Activated CD8-positive, alpha-beta memory T cell treated with anti-CD3 and anti-CD28 coated beads, Interleukin-2, amount 50 U/mL, for 1 hour (primary cell): ENCODE data around the gene SAMD10.
"Not testable (repeated sequence)": the region's sequence is repeated elsewhere in the genome, so short reads cannot be mapped to it uniquely, and the experiment has no call there.

Experiments used
- DNase-seq: peaks from one replicate; pipeline ENCODE4 v3.0.0-alpha.2; 2020; ENCODE audit errors: extremely low read depth

The SAMD10 gene

DNA sequence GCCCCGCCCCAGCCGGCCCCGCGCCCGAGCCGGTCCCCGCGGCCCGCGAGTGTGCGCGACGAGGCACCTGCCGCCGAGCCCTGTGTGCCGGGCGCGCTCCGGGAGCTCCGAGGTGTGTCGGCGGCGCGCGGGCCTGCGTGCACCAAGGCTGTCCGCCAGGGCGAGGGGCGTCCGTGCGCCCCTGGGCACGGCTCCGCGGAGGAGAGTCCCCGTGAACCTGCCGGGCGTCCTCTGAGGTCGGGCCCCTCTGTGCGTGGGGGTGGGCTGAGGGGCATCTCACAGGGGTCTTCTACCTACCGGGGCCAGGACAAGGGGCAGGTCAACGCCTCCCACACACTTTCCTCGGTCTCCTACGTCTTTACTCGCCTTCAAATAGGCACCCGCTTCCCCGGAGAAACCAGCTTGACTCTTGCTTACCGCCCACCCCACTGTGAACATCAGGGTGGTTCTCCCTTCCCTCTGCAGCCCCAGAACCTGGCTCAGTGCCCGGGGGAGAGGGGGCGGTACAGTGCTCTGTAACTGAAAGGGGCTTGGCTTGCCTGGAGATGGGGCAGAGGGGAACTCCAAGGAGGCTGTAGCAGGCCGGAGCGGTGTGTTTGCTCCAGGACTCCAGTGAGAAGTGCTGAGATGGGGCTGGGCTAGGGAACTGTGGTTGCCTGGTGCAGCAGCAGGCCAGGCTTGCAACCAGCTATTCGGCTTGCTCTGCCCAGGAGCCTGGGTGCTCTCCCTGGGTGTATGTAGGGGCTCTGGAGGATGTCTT, at the start of gene SAMD10:
TSS of gene SAMD10 (minus strand) at position 86 of the 760 bp plus-strand sequence. CDS start 175 bp downstream, outside the sequence.
- peak; percentile 36 for DNase-seq

- no peak for DNase-seq
Measured at GRCh38 chr20:64027981-64028685, 48.7 kb upstream of the SAMD10 start.

- DNase-seq: no peak
Measured at GRCh38 chr20:64025826-64026412, 46.5 kb upstream of the SAMD10 start.

DNA sequence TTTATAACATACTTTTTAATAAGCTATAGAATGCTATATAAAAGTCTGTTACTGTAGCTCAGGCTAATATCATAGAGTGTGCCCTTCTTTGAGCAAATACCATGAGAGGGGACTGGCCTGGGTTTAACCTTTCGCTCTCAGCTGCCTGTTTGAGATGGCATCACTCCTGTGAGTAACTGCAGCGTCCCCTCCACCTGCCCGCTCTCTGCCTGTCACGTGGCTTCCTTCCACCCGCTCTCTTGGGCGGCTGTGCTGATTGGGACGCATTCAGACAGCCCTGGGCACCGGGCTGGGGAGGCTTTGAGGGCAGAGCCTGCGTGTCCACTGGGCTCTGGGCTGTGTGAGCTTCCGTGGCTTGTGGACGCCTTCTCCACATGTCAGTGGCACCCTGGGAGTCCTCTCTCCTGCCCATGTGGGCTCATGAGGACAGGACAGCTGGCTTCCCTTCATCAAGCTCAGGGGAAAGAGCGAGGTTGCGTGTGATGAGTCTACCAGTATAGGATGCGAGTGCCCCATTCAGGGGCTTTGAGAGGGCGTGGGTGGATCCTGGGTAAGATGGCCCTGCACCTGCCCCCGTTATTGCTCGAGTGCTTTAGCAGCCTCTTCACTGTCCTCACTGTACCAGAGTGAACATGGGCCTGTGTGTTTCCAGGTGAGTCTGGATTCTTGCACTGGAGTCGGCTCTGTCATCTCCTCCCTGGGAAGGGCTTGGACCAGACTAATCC, 45.8 kb upstream of the SAMD10 start:
- no peak for DNase-seq

GRCh38 chr20:64024141-64024990, 44.9 kb upstream of the SAMD10 start:
- DNase-seq: no peak

GRCh38 chr20:64023361-64024140, 44.1 kb upstream of the SAMD10 start:
- no peak for DNase-seq

DNA sequence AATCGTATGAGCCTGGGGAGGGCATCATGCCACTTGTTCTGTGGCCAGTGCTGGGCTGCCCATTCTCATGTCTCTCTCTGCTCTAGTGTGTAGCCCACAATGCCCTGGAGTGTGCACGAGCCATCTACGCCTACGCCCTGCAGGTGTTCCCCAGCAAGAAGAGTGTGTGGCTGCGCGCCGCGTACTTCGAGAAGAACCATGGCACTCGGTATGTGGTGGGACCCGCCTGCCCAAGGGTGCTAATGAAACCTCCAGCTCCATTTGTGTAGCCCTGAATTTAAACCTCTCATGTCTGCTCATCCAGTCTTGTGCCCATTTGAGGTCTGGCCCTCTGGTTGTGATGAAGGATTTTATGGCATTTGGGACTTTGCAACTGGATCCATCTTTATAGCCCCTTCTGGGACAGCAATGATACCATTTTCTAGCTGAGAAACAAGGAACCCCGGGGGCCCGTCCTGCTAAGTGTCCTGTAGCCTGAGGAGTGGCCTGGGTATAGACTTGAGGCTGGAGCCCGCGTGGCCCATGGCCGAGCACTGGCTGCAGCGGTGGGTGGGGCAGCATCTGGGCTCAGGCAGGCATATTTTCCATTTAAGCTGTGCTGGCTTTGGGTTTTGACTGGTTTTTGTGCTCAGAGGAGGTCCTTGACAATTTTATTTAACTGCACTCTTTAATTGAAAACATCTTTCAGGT, 43.4 kb upstream of the SAMD10 start:
- no peak for DNase-seq

- no peak for DNase-seq
Measured at GRCh38 chr20:64021124-64021975, 41.9 kb upstream of the SAMD10 start.

DNA sequence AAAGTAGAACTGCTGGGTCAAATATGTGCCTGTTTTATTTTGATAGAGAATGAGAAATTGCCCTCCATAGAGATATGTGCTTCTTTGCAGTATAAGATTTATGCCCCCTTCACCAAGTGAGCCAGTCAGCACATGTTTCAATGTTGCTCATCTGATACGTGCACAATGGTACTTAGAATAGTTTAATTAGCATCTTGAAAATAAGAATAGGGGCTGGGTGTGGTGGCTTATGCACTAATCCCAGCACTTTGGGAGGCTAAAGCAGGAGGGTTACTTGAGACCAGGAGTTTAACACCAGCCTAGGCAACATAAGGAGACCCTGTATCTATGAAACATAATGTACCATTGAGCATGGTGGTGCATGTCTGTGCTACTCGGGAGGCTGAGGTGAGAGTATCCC, 36.2 kb upstream of the SAMD10 start:
- DNase-seq: no peak

- not testable (repeated sequence) for DNase-seq
Measured at GRCh38 chr20:64012385-64013154, 33.1 kb upstream of the SAMD10 start.

DNA sequence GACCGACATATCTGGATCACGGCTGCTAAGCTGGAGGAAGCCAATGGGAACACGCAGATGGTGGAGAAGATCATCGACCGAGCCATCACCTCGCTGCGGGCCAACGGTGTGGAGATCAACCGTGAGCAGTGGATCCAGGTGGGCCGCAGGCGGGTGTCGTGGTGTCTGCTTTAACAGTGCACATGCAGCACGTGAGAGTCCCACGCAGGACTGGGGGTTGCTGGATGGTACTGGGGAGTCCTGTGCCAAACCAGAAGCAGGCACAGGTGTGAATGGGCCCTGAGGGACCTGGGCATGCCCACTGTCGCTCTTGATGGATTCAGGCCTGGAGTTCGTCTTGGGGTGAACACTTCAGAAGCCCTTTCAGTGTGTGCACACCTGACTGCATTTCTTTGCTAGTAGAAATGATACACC, 31.9 kb upstream of the SAMD10 start:
- no peak for DNase-seq

DNA sequence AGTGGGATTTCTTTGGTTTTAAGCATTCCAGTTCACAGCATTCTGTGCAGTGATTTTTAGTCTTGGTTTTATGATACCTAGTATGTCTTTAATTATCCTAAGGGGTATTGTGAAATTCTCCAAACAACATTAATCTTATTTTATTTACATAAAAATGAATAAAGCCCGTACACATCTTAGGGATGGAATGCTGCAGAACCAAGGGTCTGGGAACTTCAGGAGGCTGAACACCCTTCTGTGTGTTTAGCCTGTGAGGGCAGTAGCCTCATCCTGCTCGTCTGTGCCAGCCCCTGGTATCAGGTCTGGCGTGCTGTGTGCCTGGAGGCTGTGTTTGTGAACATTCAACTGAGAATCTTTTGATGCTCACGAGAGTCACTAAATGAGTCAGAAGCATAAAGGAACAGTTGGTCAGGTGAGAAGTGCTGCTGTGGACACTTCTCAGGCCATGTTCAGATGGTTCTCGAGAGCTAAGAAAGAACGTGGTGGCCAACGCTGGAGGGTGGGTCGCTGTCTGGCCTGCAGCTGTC, 31.3 kb upstream of the SAMD10 start:
- no peak for DNase-seq

- DNase-seq: no peak
Measured at GRCh38 chr20:64009811-64010387, 30.5 kb upstream of the SAMD10 start.

DNA sequence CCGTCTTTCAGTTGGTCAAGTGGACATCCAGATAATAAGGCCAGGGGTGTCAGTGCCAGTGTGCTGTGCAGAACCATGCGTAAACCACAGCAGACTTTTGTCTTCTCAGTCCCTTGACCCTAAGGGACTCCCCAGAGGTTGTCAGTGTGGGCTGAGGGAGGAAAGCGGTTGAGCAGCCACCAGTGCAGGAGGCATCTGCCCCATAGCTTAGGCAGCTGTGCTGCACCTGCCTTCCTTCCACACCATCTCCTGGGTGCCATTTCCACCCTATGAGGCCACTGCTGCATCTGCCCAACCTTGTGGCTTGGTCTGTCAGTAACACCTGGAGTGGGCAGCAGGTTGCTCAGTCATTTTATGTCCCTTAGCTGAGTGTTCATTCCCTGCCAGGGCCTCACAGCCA, 27.5 kb upstream of the SAMD10 start:
- no peak for DNase-seq

DNA sequence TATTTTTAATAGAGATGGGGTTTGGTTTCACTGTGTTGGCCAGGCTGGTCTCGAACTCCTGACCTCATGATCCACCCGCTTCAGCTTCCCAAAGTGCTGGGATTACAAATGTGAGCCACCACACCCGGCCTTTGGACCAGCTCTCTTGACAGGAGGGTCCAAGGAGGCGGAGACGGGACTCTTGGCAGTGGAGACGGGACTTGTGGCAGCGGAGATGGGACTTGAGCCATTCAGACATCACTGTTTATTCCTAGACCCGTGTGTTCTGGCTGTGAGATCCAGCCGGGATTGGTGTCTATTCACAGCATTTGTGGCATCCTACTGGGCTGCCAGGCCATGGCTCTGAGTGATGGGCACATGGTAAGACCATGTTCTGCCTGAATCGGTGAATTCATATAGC, 27.0 kb upstream of the SAMD10 start:
- no peak for DNase-seq

DNA sequence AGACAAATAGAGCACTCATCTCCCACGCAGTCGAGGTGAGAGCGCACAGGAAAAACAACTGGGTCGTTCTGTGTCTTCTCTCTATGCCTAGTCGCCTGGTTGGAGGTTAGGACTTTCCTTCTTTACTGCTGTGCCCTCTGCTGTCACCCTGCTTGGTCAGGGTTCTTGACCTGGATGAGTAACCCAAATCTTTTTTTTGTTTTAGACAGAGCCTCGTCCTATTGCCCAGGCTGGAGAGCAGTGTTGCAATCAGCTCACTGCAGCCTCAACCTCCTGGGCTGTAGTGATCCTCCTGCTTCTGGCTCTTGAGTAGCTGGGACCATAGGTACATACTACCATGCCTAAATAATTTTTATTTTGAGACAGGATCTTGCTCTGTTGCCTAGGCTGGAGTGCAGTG, 26.0 kb upstream of the SAMD10 start:
- no peak for DNase-seq

GRCh38 chr20:64003960-64004725, 24.7 kb upstream of the SAMD10 start:
- DNase-seq: no peak
